ENCODE measurements around the gene CKLF. TPM values are rescaled to one million over a fixed set of nuclear protein-coding genes. Genes with fewer than 3 reads are reported as not detected.
"Not testable (repeated sequence)": the region's sequence is repeated elsewhere in the genome, so short reads cannot be mapped to it uniquely, and the experiment has no call there.

CKLF gene
- total RNA-seq, 2 experiments from 2014 or later, result 124 to 130 TPM

GRCh38 chr16:66601471-66601870 lies 49.1 kb downstream of the CKLF start:
- Mint-ChIP-seq H3K27me3 (no peaks in the 10 kb centered on the region), H3K4me3 (no peak overlapping the region), H3K9me3 (peaks cover 6% of the 10 kb centered on the region), H3K36me3 (peaks cover 14% of the 10 kb centered on the region), H3K4me1 (peaks cover 51% of the 10 kb centered on the region), H3K27ac (no peak overlapping the region)
- ATAC-seq (ENCODE audit: low read depth), result no peak
- DNase-seq, result no peak
- POLR2A ChIA-PET, result interaction anchor here (3.9 kb wide), 1 partner anchor 194 kb away, joined by 14 read pairs; no protein-coding TSS in a partner anchor

- H3K27me3 Mint-ChIP-seq, result no peaks in the 10 kb centered on the region
Measured at GRCh38 chr16:66603537-66604375, 51.4 kb downstream of the CKLF start.

GRCh38 chr16:66604376-66605176 lies 52.2 kb downstream of the CKLF start, which contains the start of gene CMTM3:
TSS of gene CMTM3 (plus strand) at chr16:66604704. CDS start at chr16:66604806, 102 bp downstream.
- no peaks in the 10 kb centered on the region for H3K27me3 Mint-ChIP-seq
- ATAC-seq (ENCODE audit: low read depth) (peak; percentile 48), DNase-seq (peak; percentile 89)
- peaks cover 6% of the 10 kb centered on the region for H3K9me3 Mint-ChIP-seq
- peaks cover 46% of the 10 kb centered on the region for H3K4me1 Mint-ChIP-seq
- peak within 1 kb of the TSS; percentile 98 for H3K27ac Mint-ChIP-seq
- POLR2A ChIA-PET, result interaction anchor here (0.6 to 3.9 kb wide), 17 partner anchors 10 to 269 kb away, joined by 3 to 38 read pairs (median 7); partner anchors contain the start of genes CKLF and CMTM2
- peaks cover 12% of the 10 kb centered on the region for H3K36me3 Mint-ChIP-seq
- H3K4me3 Mint-ChIP-seq, result peak within 1 kb of the TSS; percentile 90

More at GRCh38 chr16:66603537-66604375, 51.4 kb downstream of the CKLF start:
- peak overlapping the region; percentile 98 for H3K27ac Mint-ChIP-seq
- ATAC-seq (ENCODE audit: low read depth), result peak; percentile 75
- H3K36me3 Mint-ChIP-seq, result peaks cover 12% of the 10 kb centered on the region
- peaks cover 48% of the 10 kb centered on the region for H3K4me1 Mint-ChIP-seq
- H3K4me3 Mint-ChIP-seq, result peak overlapping the region; percentile 90
- DNase-seq, result peak; percentile 82
- POLR2A ChIA-PET, result interaction anchor here (0.6 to 3.9 kb wide), 17 partner anchors 9 to 269 kb away, joined by 3 to 38 read pairs (median 7); partner anchors contain the start of genes CKLF and CMTM2
- H3K9me3 Mint-ChIP-seq, result peaks cover 6% of the 10 kb centered on the region

GRCh38 chr16:66605177-66605978 lies 53.0 kb downstream of the CKLF start:
- peaks cover 39% of the 10 kb centered on the region for H3K4me1 Mint-ChIP-seq
- POLR2A ChIA-PET, result interaction anchor here (0.6 to 3.9 kb wide), 6 partner anchors 15 to 268 kb away, joined by 3 to 38 read pairs (median 14); partner anchors contain the start of gene CKLF
- H3K36me3 Mint-ChIP-seq, result peaks cover 15% of the 10 kb centered on the region
- H3K27me3 Mint-ChIP-seq, result no peaks in the 10 kb centered on the region
- DNase-seq (no peak), ATAC-seq (ENCODE audit: low read depth) (peak; percentile 5)
- peaks cover 6% of the 10 kb centered on the region for H3K9me3 Mint-ChIP-seq
- H3K4me3 Mint-ChIP-seq, result peak overlapping the region; percentile 82
- H3K27ac Mint-ChIP-seq, result peak overlapping the region; percentile 91

GRCh38 chr16:66605979-66606751 lies 53.8 kb downstream of the CKLF start:
- ATAC-seq (ENCODE audit: low read depth) (no peak), DNase-seq (no peak)
- H3K4me1 Mint-ChIP-seq, result peaks cover 33% of the 10 kb centered on the region
- no peaks in the 10 kb centered on the region for H3K27me3 Mint-ChIP-seq
- peak overlapping the region; percentile 82 for H3K4me3 Mint-ChIP-seq
- peak overlapping the region; percentile 91 for H3K27ac Mint-ChIP-seq
- no peaks in the 10 kb centered on the region for H3K9me3 Mint-ChIP-seq
- POLR2A ChIA-PET, result interaction anchor here (1.2 kb wide), 1 partner anchor 145 kb away, joined by 3 read pairs; the partner anchor contains the start of gene DYNC1LI2
- H3K36me3 Mint-ChIP-seq, result peaks cover 9% of the 10 kb centered on the region

GRCh38 chr16:66608241-66609138 lies 56.1 kb downstream of the CKLF start:
- H3K4me1 Mint-ChIP-seq, result peaks cover 29% of the 10 kb centered on the region
- peak; percentile 88 for DNase-seq
- peaks cover 11% of the 10 kb centered on the region for H3K36me3 Mint-ChIP-seq
- POLR2A ChIA-PET, result interaction anchor here (0.8 to 1.8 kb wide), 5 partner anchors 12 to 259 kb away, joined by 3 to 5 read pairs (median 3); no protein-coding TSS in a partner anchor
- peak overlapping the region; percentile 82 for H3K27ac Mint-ChIP-seq
- peak; percentile 12 for ATAC-seq (ENCODE audit: low read depth)
- H3K27me3 Mint-ChIP-seq, result no peaks in the 10 kb centered on the region
- no peaks in the 10 kb centered on the region for H3K9me3 Mint-ChIP-seq
- H3K4me3 Mint-ChIP-seq, result peak overlapping the region; percentile 49

GRCh38 chr16:66609139-66609510 lies 56.7 kb downstream of the CKLF start:
- DNase-seq (no peak), ATAC-seq (ENCODE audit: low read depth) (no peak)
- peaks cover 11% of the 10 kb centered on the region for H3K36me3 Mint-ChIP-seq
- no peak overlapping the region for H3K4me3 Mint-ChIP-seq
- POLR2A ChIA-PET, result interaction anchor here (1.8 kb wide), 2 partner anchors 47 to 258 kb away, joined by 4 to 5 read pairs; no protein-coding TSS in a partner anchor
- H3K9me3 Mint-ChIP-seq, result no peaks in the 10 kb centered on the region
- H3K4me1 Mint-ChIP-seq, result peaks cover 23% of the 10 kb centered on the region
- no peaks in the 10 kb centered on the region for H3K27me3 Mint-ChIP-seq
- no peak overlapping the region for H3K27ac Mint-ChIP-seq

- POLR2A ChIA-PET, result no interaction called here
- DNase-seq, result no peak
- Mint-ChIP-seq H3K4me3 (no peak overlapping the region), H3K36me3 (peaks cover 11% of the 10 kb centered on the region), H3K27ac (no peak overlapping the region), H3K9me3 (no peaks in the 10 kb centered on the region), H3K4me1 (peaks cover 23% of the 10 kb centered on the region), H3K27me3 (no peaks in the 10 kb centered on the region)
- ATAC-seq (ENCODE audit: low read depth), result no peak
Measured at GRCh38 chr16:66610111-66610820, 57.9 kb downstream of the CKLF start.

GRCh38 chr16:66611911-66612310 lies 59.5 kb downstream of the CKLF start:
- ATAC-seq (ENCODE audit: low read depth); H3K36me3 Mint-ChIP-seq; H3K27me3 Mint-ChIP-seq; DNase-seq; H3K27ac Mint-ChIP-seq; H3K9me3 Mint-ChIP-seq; H3K4me3 Mint-ChIP-seq; POLR2A ChIA-PET: not testable (repeated sequence)
- H3K4me1 Mint-ChIP-seq, result peaks cover 16% of the 10 kb centered on the region

- Mint-ChIP-seq H3K36me3 (peaks cover 9% of the 10 kb centered on the region), H3K9me3 (no peaks in the 10 kb centered on the region), H3K27ac (no peak overlapping the region), H3K4me1 (peaks cover 11% of the 10 kb centered on the region), H3K27me3 (no peaks in the 10 kb centered on the region), H3K4me3 (no peak overlapping the region)
- POLR2A ChIA-PET, result no interaction called here
- no peak for ATAC-seq (ENCODE audit: low read depth)
- no peak for DNase-seq
Measured at GRCh38 chr16:66612422-66612821, 60.0 kb downstream of the CKLF start.

Measured in activated naive CD8-positive, alpha-beta T cell treated with anti-CD3 and anti-CD28 coated beads, Interleukin-2, amount 10 ng/mL, durations not matched to agents 7 days and 5 days (primary cell).